ENCODE results near the gene RAD51B. TPM values are rescaled to one million over a fixed set of nuclear protein-coding genes. Genes with fewer than 3 reads are reported as not detected.

The RAD51B gene
- total RNA-seq, 1 donor from 2014 or later = 2.5 TPM

GRCh38 chr14:68561531-68562007, 742.0 kb downstream of the RAD51B start:
- ATAC-seq (ENCODE audit: poor library complexity) = no peak
- intact Hi-C loops (cut with DNase I) = no loop called here

DNA sequence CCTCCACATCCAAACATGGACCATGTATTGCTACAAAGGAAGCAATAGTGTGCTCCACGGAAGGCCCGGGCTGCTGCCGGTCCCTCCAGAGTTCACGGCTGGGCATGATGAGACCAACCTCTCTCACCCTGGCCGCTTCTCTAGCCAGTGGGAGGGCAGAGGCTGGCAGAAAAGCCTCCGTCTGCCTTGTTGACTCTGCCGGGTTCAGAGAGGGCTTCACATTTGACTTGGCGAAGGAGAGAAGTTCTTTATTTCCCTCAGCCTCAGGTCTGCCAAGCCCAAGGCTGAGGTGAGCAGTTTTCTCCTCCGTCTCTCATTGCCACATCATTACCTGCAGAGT, 743.3 kb downstream of the RAD51B start:
- DNase-seq = no peak
- intact Hi-C loops (cut with DNase I) = no loop called here
- no peak for ATAC-seq (ENCODE audit: poor library complexity)

More at GRCh38 chr14:68561531-68562007, 742.0 kb downstream of the RAD51B start:
- DNase-seq = no peak

- DNase-seq = no peak
- intact Hi-C loops (cut with DNase I) = no loop called here
- peak; percentile 57 for ATAC-seq (ENCODE audit: poor library complexity)
Observed at GRCh38 chr14:68563251-68564131, 743.9 kb downstream of the RAD51B start.

DNA sequence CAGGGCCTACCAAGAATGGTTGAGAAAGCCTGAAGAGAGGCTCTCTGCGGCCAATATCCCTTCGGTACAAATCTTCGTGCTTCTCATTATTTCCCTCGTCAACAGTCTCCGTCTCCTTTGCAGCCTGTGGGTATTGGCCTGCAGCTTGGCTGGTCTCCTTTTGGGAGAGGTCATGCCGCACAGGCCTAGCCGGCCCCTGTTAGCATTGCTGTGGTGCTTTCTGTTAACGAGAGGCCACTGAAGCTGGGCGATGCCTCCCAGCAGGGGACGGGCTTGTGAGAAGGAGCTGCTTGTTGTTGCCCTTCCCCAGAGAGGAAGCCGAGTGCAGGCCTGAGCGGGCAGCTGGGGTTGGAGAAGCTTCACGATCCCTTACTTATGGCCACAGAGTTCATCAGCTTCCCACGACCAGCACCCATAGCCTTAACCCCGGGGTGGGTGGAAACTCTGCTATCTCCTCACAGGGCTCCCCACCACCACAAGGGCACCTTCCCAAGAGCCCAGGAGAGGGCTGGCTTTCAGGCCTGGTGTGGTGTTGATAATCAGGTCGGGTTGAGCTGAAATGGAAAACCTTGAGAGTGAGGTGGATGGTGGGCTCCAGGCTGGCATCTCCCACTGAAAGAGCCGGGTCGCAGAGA, 744.7 kb downstream of the RAD51B start:
- intact Hi-C loops (cut with DNase I) = no loop called here
- DNase-seq (peak; percentile 59), ATAC-seq (ENCODE audit: poor library complexity) (peak; percentile 18)

DNA sequence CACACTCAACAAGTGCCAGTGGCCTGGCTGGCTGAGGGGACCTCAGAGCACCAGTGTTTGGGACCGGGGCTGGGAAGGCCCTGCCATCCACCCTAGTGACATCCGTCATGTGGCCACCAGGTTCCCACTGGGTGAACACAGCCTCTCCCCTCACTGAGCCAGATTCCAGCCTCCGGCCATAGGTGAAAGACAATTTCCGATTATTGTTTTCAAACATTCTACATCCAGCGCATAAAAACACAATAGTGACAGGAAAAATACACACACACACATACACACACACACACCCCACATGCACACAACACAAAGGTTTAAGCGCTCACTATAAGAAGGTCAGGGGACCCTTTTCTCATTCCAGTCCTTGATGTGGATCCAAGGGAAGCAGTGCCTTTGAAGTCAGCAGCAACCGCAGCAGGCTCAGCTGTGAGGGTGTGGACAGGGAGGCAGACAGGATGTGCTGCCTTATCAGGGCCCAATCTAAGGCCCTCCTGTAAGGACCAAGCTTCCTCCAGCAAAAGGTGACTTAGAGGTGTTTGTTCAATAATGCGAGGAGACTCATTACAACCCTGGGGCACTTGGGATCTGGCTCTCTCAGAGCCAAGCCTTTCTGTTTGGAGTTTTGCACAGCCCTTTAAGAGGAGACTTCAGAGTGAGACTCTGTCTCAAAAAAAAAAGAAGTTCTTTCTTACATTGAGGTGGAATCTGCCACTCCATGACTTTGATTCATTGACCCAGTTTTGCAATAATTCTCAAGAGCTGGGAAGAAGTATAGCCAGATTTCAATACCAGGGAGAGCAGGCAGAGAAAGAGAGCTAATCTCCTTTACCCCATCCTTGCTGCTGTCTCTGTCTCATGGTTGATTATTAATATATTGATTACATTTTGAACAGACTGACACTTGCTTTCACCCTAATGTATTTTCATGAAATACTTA, 745.5 kb downstream of the RAD51B start:
- ATAC-seq (ENCODE audit: poor library complexity) = no peak
- intact Hi-C loops (cut with DNase I) = no loop called here

DNA sequence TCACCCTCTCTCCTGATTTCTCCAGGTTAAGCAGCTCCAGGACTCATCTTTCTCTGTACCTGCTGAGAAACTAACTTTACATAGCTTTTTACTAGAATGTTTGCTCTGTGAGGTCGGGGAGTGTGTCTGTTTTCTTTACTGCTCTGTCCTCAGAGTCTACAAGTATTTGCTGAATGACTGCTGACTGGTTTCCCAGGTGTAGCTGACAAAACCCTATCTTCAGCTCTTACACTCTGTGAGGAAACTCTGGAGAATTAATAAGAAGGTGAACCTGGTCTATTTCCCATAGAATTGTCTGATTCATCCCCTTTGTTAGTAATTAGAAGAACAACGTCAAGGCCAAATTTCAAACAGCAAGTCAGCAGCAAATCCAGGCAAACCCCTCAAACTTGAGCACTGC, 746.5 kb downstream of the RAD51B start:
- DNase-seq (no peak), ATAC-seq (ENCODE audit: poor library complexity) (no peak)
- intact Hi-C loops (cut with DNase I) = no loop called here

More for the DNA sequence above, 745.5 kb downstream of the RAD51B start:
- no peak for DNase-seq

DNA sequence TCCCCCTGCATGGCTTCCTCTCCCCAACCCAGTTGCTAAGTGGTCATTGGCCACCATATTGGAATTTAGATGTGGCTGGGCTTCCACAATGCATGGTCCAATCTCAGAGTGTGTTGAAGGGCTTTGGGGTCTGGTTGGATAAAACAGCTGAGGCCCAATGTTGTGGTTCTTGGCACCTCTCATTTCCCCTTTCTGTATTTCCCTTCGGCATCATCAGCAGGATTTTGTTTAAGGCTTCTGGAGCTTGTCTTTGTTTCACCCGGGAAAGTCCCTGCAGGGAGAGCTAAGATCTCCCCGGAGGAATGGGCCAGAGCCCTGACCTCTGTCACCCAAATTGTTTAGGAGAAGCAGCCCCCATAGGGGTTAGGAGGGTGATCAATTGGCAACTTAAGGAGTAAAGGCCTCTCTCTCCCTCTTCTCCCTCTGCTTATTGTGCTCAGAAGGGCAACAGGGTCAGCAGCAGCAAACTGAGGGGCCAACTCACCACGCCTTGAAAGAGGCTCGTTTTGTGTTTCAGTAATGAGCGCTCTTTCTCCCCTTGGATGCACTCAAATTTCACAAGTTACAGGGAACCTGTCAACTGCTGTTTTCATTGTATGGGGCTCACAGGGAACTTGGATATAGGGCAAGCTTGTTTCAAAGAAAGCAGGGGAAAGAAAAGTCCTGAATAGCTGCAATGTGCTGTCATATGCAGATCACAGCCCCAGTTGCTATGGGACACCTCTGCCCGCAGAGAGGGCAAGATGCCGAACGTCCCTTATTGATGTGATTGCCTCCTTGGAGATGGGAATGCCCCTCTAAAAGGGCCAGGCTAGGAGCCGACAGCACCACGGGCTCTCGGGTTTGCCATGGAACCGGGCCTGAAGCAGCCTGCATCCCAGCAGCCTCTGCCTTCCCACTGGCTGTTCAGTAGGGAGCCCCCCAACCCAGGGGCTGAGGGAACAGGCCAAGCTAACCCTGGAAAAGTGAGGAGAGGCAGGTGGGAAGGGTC, 749.6 kb downstream of the RAD51B start:
- ATAC-seq (ENCODE audit: poor library complexity) = no peak
- intact Hi-C loops (cut with DNase I) = no loop called here
- no peak for DNase-seq

DNA sequence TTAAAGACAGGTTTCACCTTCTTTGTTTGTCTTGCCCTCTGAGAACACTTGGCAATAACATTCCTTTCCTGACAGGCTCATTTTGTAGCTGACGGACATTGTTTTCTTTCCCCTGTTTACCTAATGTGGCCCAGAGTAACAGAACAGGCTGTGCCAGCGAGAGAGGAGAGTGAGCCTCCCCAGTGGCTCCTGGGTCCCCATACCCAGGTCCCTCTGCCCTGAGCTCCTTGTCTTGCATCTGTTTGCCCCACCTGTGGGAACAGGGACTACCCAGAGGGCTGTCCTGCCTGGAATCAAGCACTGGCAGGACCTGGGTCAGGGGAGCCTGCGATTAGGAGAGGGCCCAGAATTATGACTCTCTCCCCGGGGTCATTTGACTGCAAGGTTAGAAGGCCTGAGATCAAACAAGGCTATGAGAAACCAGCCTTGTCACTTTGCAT, 750.4 kb downstream of the RAD51B start:
- intact Hi-C loops (cut with DNase I) = no loop called here
- peak; percentile 37 for ATAC-seq (ENCODE audit: poor library complexity)
- DNase-seq = no peak

- intact Hi-C loops (cut with DNase I) = no loop called here
- no peak for DNase-seq
- no peak for ATAC-seq (ENCODE audit: poor library complexity)
Observed at GRCh38 chr14:68571114-68571591, 751.6 kb downstream of the RAD51B start.

GRCh38 chr14:68571928-68572525, 752.4 kb downstream of the RAD51B start:
- intact Hi-C loops (cut with DNase I) = no loop called here
- DNase-seq = no peak
- no peak for ATAC-seq (ENCODE audit: poor library complexity)

- DNase-seq = no peak
- no peak for ATAC-seq (ENCODE audit: poor library complexity)
- intact Hi-C loops (cut with DNase I) = no loop called here
Observed at GRCh38 chr14:68573126-68573525, 753.5 kb downstream of the RAD51B start.

DNA sequence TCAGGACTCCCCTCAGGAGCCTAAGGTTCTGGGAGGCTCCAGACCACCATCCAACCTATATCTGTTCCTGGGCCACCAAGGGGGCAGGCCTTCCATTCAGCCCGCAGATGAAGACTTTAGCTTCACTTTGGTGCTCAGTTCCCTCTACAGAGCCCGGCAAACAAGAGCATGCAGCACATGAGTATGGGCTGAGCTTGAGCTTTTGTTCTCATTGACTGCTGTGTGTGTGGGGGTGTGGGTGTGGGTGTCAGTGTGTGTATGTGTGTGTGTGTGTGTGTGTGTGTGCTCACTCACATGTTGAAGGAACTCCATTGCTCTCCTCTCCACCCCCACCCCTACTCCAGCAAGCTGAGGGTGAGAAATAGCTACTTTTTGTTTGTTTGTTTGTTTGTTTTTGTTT, 754.1 kb downstream of the RAD51B start:
- no peak for ATAC-seq (ENCODE audit: poor library complexity)
- intact Hi-C loops (cut with DNase I) = no loop called here
- no peak for DNase-seq

- ATAC-seq (ENCODE audit: poor library complexity) (no peak), DNase-seq (no peak)
- intact Hi-C loops (cut with DNase I) = no loop called here
Observed at GRCh38 chr14:68574461-68574860, 754.9 kb downstream of the RAD51B start.

DNA sequence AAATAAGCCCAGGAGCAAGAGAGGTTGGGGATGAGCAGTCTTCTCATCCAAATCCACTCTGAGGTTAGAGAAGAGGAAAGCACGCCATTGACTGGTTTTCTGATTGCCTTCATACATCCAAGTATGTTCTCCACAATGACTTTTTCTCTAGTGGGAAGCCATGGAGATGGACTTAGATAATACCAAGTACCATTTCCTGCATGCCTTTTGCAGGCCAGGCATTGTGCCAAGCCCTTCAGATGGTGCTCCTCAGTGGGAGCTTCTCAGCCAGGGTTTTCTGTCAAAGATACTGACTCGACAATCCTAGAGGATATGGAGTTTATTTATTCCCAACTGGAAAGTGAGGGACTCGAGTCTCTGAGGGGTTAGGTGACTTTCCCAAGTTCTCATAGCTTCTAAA, 755.3 kb downstream of the RAD51B start:
- intact Hi-C loops (cut with DNase I) = no loop called here
- ATAC-seq (ENCODE audit: poor library complexity) (no peak), DNase-seq (no peak)

GRCh38 chr14:68575426-68575825, 755.8 kb downstream of the RAD51B start:
- intact Hi-C loops (cut with DNase I) = no loop called here

DNA sequence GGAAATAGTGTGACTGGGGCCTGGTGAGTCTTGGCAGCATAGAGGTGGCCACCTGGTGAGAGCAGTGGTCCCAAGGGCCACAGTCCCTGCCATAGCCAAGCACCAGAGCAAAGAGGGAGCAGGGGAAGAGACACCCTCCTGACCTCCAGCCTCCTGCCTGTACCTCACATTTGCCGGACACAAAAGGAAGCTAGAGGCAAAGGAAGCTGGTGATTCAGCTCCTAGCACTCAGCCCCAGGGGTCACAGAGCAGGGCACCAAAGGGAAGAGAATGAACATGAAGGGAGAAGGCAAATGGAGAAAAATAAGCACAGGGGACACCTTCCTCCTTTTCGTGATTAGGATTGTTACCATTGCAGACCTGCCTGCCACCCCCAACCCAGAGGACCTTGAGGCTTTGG, 756.5 kb downstream of the RAD51B start:
- intact Hi-C loops (cut with DNase I) = no loop called here
- DNase-seq = no peak
- ATAC-seq (ENCODE audit: poor library complexity) = no peak

More at GRCh38 chr14:68575426-68575825, 755.8 kb downstream of the RAD51B start:
- DNase-seq (no peak), ATAC-seq (ENCODE audit: poor library complexity) (no peak)

- intact Hi-C loops (cut with DNase I) = no loop called here
- ATAC-seq (ENCODE audit: poor library complexity) (peak; percentile 4), DNase-seq (no peak)
Observed at GRCh38 chr14:68576496-68577244, 757.1 kb downstream of the RAD51B start.

Data from Right ventricle myocardium superior (tissue), 1 donor.